Chondrocyte (in vitro differentiated cells): ENCODE results near the gene ADCYAP1R1. TPM values are rescaled to one million over a fixed set of nuclear protein-coding genes. Genes with fewer than 3 reads are reported as not detected.

Source experiments
- DNase-seq: peaks from one replicate; pipeline ENCODE4 v3.0.0; 2021; ENCODE audit warnings: mixed read lengths, low spot score
- H3K27ac Mint-ChIP-seq: one replicate; pipeline ENCODE4 v1.8.0; 2021; ENCODE audit warnings: mild to moderate bottlenecking, moderate library complexity, mixed read lengths; ENCODE audit not compliant: unreplicated experiment
- H3K27me3 Mint-ChIP-seq: 2 replicates; pipeline ENCODE4 v1.8.0; 2021; ENCODE audit warnings: low read depth, mixed read lengths
- H3K36me3 Mint-ChIP-seq: 2 replicates; pipeline ENCODE4 v1.8.0; 2021; ENCODE audit warnings: low read depth, mixed read lengths
- H3K4me1 Mint-ChIP-seq: 2 replicates; pipeline ENCODE4 v1.8.0; 2021; ENCODE audit warnings: low read depth, mild to moderate bottlenecking, mixed read lengths
- H3K4me3 Mint-ChIP-seq: one replicate; pipeline ENCODE4 v1.8.0; 2021; ENCODE audit warnings: mild to moderate bottlenecking, moderate library complexity, mixed read lengths; ENCODE audit not compliant: unreplicated experiment
- H3K9me3 Mint-ChIP-seq: 2 replicates; pipeline ENCODE4 v1.8.0; 2021; ENCODE audit warnings: low read depth, mixed read lengths
- total RNA-seq: library from RNA; stranded (reverse); gene quantifications from 3 replicates; pipeline ENCODE4 v1.2.1, GENCODE V29; 2021
- TF ChIP-seq, protein P1 (sequence below): fragments of 200-600 bp; sonication (generic); IDR thresholded peaks from 2 replicates; pipeline ENCODE4 v1.5.0; 2021; ENCODE audit warnings: antibody characterized with exemption, mild to moderate bottlenecking, moderate library complexity

The ADCYAP1R1 gene
- total RNA-seq, 1 donor from 2014 or later, result not detected

DNA sequence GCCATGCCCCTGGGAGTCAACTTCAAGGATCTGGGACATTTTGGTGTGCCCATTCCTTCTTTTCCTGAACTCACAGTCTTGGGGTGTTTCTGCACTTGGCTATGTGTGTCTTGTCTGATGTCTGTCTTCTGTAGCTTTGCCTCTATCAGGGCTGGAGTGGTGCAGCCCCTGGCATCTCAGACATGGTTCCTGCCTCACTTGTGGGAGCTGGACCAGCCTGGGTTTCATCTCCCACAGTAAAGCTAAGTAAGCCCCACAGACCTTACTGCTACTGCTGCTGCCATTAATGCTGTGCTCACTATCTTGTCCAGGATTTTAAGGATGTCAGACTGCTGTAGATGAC lies 59.0 kb downstream of the ADCYAP1R1 start:
- H3K27me3 Mint-ChIP-seq, result peaks cover 27% of the 10 kb centered on the region
- H3K36me3 Mint-ChIP-seq, result no peaks in the 10 kb centered on the region
- no peak overlapping the region for H3K27ac Mint-ChIP-seq
- H3K4me1 Mint-ChIP-seq, result no peaks in the 10 kb centered on the region
- TF ChIP-seq, protein P1, sequence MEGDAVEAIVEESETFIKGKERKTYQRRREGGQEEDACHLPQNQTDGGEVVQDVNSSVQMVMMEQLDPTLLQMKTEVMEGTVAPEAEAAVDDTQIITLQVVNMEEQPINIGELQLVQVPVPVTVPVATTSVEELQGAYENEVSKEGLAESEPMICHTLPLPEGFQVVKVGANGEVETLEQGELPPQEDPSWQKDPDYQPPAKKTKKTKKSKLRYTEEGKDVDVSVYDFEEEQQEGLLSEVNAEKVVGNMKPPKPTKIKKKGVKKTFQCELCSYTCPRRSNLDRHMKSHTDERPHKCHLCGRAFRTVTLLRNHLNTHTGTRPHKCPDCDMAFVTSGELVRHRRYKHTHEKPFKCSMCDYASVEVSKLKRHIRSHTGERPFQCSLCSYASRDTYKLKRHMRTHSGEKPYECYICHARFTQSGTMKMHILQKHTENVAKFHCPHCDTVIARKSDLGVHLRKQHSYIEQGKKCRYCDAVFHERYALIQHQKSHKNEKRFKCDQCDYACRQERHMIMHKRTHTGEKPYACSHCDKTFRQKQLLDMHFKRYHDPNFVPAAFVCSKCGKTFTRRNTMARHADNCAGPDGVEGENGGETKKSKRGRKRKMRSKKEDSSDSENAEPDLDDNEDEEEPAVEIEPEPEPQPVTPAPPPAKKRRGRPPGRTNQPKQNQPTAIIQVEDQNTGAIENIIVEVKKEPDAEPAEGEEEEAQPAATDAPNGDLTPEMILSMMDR, result no peak
- no peaks in the 10 kb centered on the region for H3K9me3 Mint-ChIP-seq
- no peak overlapping the region for H3K4me3 Mint-ChIP-seq
- DNase-seq, result no peak

DNA sequence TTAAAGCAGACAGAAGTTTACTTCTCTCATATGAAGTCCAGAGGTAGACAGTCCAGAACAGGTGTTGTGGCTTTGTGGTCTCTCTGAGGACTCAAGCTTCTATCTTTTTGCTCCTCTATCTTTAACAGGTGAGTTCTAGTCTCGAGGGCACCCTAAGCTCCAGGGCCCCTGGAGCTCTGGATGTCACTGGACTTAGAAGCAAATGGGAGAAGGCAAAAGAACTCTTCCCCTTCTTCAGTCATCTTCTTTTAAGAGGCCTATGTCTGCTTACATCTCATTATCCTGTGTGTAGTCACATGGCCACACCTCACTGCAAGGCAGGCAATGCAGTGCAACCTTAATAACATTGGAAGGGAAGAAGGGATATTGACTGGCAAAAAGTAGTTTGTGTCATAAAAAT lies 61.6 kb downstream of the ADCYAP1R1 start:
- peaks cover 38% of the 10 kb centered on the region for H3K27me3 Mint-ChIP-seq
- no peak overlapping the region for H3K27ac Mint-ChIP-seq
- H3K4me1 Mint-ChIP-seq, result peaks cover 2% of the 10 kb centered on the region
- H3K36me3 Mint-ChIP-seq, result no peaks in the 10 kb centered on the region
- no peak overlapping the region for H3K4me3 Mint-ChIP-seq
- TF ChIP-seq, protein P1, result no peak
- DNase-seq, result no peak
- no peaks in the 10 kb centered on the region for H3K9me3 Mint-ChIP-seq

DNA sequence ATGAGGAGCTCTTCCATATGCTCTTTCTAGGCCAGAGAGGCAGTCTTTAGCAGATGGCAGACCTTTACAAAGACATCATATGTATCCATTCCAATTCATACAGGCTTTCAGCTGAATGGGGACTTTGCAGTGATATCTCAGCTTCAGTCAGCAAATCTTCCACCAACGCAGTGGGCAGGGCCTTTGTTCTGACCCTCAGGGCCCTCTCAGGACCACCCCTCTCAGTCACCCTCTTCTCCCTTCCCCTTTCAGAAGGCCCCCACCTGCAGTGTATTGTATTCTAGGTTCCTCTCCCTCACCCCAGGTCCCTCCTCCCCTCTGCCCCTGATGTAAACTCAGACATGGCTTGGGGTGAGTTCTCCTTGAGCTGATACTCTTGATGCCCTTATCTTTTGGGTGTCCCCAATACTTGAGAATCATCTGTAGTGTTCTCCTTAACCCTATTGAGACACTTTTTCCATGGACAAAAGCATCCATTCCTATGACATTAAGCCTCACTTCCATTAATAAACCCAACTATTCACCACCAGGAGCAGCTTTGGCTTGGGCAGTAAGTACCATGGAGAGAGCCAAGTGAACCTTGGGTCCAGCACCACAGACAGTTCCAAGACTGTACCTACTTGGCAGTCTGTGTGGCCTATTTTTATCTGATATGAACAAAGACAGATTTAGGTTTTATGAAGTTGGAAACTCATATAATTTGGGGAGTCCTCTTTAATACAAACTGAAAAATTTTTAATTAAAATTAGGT lies 62.7 kb downstream of the ADCYAP1R1 start:
- H3K9me3 Mint-ChIP-seq, result no peaks in the 10 kb centered on the region
- no peak overlapping the region for H3K27ac Mint-ChIP-seq
- H3K27me3 Mint-ChIP-seq, result peaks cover 37% of the 10 kb centered on the region
- no peaks in the 10 kb centered on the region for H3K36me3 Mint-ChIP-seq
- H3K4me3 Mint-ChIP-seq, result no peak overlapping the region
- TF ChIP-seq, protein P1, result no peak
- DNase-seq, result no peak
- peaks cover 6% of the 10 kb centered on the region for H3K4me1 Mint-ChIP-seq

DNA sequence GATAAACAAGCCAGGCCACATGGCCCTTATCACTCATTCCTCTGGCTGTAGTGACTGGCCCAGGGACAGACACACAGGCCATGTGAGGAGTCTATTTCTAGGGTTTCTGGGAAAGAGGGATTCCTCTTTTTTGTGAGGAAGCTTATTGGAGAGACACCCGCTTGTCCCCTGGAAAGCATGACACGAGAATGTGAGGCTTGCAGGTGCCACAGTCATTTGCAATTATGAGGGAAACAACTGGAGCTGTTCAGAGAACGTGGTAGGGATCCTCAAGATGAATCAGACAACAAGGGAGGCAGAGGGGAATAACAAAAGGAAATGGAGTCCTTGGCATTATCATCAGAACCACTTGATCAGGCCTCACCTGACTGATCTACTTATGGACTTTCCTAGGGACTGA lies 64.5 kb downstream of the ADCYAP1R1 start:
- TF ChIP-seq, protein P1, result no peak
- no peaks in the 10 kb centered on the region for H3K9me3 Mint-ChIP-seq
- peaks cover 6% of the 10 kb centered on the region for H3K4me1 Mint-ChIP-seq
- no peak overlapping the region for H3K27ac Mint-ChIP-seq
- peaks cover 38% of the 10 kb centered on the region for H3K27me3 Mint-ChIP-seq
- no peak for DNase-seq
- no peaks in the 10 kb centered on the region for H3K36me3 Mint-ChIP-seq
- H3K4me3 Mint-ChIP-seq, result no peak overlapping the region

DNA sequence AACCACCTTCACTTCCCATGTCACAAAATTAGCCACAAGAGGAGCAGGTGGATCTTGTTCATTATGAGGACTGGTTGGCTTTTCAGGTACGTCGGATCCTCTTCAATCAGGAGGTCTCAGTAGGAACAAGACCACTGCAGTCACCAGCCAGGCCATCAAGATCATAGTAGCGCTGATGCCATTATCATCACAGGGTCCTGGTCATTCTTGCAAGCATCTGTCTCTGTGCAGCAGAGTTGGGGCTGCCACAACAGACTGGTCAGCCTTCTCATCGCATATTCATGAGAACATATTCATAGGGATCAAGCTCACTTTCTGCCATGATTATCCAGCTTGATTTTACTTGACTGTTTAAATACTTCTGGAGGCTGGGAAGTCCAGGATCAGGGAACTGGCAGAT lies 67.1 kb downstream of the ADCYAP1R1 start:
- H3K9me3 Mint-ChIP-seq, result no peaks in the 10 kb centered on the region
- TF ChIP-seq, protein P1, result no peak
- peaks cover 6% of the 10 kb centered on the region for H3K4me1 Mint-ChIP-seq
- H3K27me3 Mint-ChIP-seq, result peaks cover 38% of the 10 kb centered on the region
- no peaks in the 10 kb centered on the region for H3K36me3 Mint-ChIP-seq
- H3K27ac Mint-ChIP-seq, result no peak overlapping the region
- DNase-seq, result no peak
- no peak overlapping the region for H3K4me3 Mint-ChIP-seq
